RWPE1 (cell line): Measurements from ENCODE around the gene RING1.

Experiments
- CTCF ChIA-PET: fragments of 350-600 bp; sonication (Branson Sonifier 250); formaldehyde crosslinking; extraction: SDS; loops from one replicate; lab custom pipeline; 2021; lab: Yijun Ruan, JAX
- POLR2A ChIA-PET: fragments of 400-600 bp; formaldehyde crosslinking; extraction: SDS; loops from one replicate; lab custom pipeline; 2020; ENCODE audit warnings: antibody characterized with exemption; ENCODE audit not compliant: low non-redundant PET; lab: Yijun Ruan, JAX
- DNase-seq: peaks from one replicate; pipeline ENCODE4 v3.0.0; 2012; ENCODE audit warnings: low spot score
- H3K27ac ChIP-seq: fragments of 450-650 bp; 2 replicates; pipeline ENCODE4 v1.5.1; 2017
- CTCF ChIP-seq: fragments of 450-650 bp; conservative IDR thresholded peaks from 2 replicates; pipeline ENCODE4 v1.5.1; 2017; ENCODE audit warnings: low read depth, mild to moderate bottlenecking

RING1 gene

DNA sequence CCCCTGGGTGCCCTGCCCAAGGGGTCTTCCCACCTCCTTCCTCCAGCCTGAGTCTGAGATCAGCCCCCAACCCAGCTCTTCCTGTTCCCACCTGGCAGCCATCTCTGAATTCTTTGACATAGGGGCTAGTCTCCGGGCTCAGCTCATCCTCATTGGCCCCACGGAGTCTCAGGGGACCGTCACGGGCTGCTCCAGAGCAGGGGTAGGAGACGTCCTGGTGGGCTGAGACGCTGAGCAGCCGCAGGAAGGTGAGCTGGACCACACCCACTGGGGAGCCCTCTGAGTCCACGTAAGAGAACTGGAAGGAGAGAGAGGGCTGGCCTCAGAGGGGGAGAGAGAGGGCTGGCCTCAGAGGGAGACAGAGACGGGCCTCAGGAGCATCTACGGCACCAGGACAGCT is 44.1 kb upstream of the RING1 start:
- no peak for TF ChIP-seq CTCF
- ChIA-PET CTCF (interaction anchor here (1.1 to 1.3 kb wide), 2 partner anchors 8 to 84 kb away, joined by 3 read pairs; no protein-coding TSS in a partner anchor), POLR2A (no interaction called here)
- no peak overlapping the region for H3K27ac ChIP-seq
- no peak for DNase-seq

- H3K27ac ChIP-seq: no peak overlapping the region
- no peak for DNase-seq
- POLR2A ChIA-PET: no interaction called here
- TF ChIP-seq CTCF: no peak
- CTCF ChIA-PET: interaction anchor here (0.6 to 1.3 kb wide), 3 partner anchors 9 to 83 kb away, joined by 3 to 4 read pairs (median 3); no protein-coding TSS in a partner anchor
These were observed 43.5 kb upstream of the RING1 start for GRCh38 chr6:33164665-33165373.

DNA sequence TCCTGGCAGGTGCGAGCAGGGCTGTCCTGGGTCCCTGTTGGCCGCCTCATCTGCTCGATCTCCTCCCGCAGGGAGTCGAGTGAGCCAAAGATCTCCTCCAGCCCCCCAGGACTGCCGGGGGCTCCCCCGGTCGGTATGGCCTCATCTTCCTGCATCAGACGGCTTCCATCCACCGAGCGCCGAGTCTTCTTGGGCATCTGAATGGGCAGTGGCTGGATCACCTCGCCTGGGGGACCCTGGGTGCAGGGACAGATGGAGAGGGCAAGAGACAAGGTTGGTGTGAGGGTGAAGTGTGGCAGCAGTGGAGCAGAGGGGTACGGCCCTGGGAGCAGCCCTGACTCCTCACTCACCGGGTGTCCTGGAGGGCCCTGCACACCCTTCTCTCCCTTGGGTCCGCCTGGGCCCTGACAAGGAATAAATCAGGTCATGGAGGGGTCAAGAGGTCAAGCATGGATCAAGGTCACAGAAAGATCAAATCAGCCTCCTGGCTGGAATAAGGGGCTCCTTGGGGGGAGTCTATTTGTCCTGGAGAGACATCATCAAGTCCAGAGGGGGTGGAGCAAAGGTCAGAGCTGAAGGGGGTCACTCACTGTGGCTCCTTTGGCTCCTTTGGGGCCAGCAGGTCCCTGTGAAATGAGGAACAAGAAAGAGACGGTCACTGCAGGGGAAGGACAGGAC is 42.6 kb upstream of the RING1 start:
- POLR2A ChIA-PET: no interaction called here
- no peak overlapping the region for H3K27ac ChIP-seq
- CTCF ChIA-PET: no interaction called here
- no peak for TF ChIP-seq CTCF
- DNase-seq: no peak

- DNase-seq: no peak
- ChIA-PET POLR2A (no interaction called here), CTCF (no interaction called here)
- H3K27ac ChIP-seq: no peak overlapping the region
- TF ChIP-seq CTCF: no peak
These were observed 41.9 kb upstream of the RING1 start for GRCh38 chr6:33166363-33166762.

GRCh38 chr6:33166811-33167210 is 41.5 kb upstream of the RING1 start:
- POLR2A ChIA-PET: no interaction called here
- no peak for DNase-seq
- no peak for TF ChIP-seq CTCF
- CTCF ChIA-PET: no interaction called here
- H3K27ac ChIP-seq: no peak overlapping the region

- DNase-seq: no peak
- ChIA-PET CTCF (interaction anchor here (0.8 kb wide), 1 partner anchor 80 kb away, joined by 3 read pairs; no protein-coding TSS in a partner anchor), POLR2A (no interaction called here)
- no peak overlapping the region for H3K27ac ChIP-seq
- TF ChIP-seq CTCF: no peak
These were observed 40.7 kb upstream of the RING1 start for GRCh38 chr6:33167374-33168283.
